ENCODE data around the gene FTH1.

Gene FTH1

DNA sequence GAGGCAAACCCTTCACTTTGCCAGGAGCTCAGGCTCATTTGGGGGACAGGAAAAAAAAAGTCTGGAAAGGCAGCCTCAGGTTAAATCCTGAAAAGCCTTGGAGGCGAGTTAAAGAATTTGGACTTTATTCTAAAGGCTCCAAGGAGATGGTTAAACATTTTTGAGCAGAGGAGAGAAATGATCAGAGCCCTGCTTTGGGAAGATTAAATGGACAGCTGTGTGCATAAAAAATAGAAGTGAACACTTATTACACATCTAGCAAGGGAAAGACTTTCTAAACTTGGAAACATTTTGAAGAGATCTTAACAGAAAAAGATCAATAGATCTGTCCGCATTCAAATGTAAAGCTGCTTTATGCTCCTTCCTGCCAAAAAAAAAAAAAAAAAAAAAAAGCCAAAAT lies 41.7 kb downstream of the FTH1 start:
- H3K9me2 ChIP-seq (replicated peaks; ENCODE audit: insufficient read depth, low read length): no peaks in the 10 kb centered on the region
- no peaks in the 10 kb centered on the region for H3F3A ChIP-seq (ENCODE audit: insufficient read depth)
- no peaks in the 10 kb centered on the region for H3K9me3 ChIP-seq (ENCODE audit: insufficient read depth, low read length)
- no peaks in the 10 kb centered on the region for H4K20me1 ChIP-seq (ENCODE audit: low read depth, low read length)
- H3K9ac ChIP-seq (ENCODE audit: low read length): no peak overlapping the region
- H3K27ac ChIP-seq (ENCODE audit: low read depth, low read length): no peak overlapping the region
- no peak overlapping the region for H2AFZ ChIP-seq (ENCODE audit: low read depth, low read length, severe bottlenecking)
- no peaks in the 10 kb centered on the region for H3K27me3 ChIP-seq (ENCODE audit: low read length)
- H3K79me2 ChIP-seq (ENCODE audit: insufficient read depth, low read length): no peaks in the 10 kb centered on the region
- H3K4me2 ChIP-seq (ENCODE audit: low read depth, low read length, poor library complexity, severe bottlenecking): no peak overlapping the region
- no peak overlapping the region for H3K4me3 ChIP-seq (ENCODE audit: insufficient read depth, low read length, poor library complexity, severe bottlenecking)
- TF ChIP-seq CTCF (IDR thresholded peaks at IDR 0.05; ENCODE audit: insufficient read depth, low read length, poor library complexity, severe bottlenecking) (no peak), EZH2phosphoT487 (conservative IDR thresholded peaks at IDR 0.05; ENCODE audit: low read length) (no peak)
- no peaks in the 10 kb centered on the region for H3K36me3 ChIP-seq (ENCODE audit: low read length)

DNA sequence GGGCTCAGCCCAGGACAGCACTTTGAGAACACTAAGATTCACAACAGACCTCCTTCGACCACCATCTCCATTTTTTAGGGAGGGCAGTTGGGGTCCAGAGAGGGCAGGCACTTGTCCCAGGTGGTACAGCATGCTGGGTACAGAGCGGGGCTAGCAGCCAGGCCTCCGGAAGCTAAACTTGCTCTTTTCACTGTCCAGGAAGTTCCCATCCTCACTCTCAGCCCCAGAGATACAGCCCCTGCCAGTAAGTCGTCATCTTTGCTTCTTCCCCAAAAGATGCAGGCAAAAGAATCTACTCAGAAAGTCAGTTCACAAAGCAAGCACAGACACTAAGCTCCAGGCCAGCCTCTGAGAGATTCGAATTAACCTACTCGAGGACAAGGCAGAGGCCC lies 43.4 kb downstream of the FTH1 start:
- no peak overlapping the region for H3K4me3 ChIP-seq (ENCODE audit: insufficient read depth, low read length, poor library complexity, severe bottlenecking)
- no peak overlapping the region for H2AFZ ChIP-seq (ENCODE audit: low read depth, low read length, severe bottlenecking)
- H3K27me3 ChIP-seq (ENCODE audit: low read length): no peaks in the 10 kb centered on the region
- H3K27ac ChIP-seq (ENCODE audit: low read depth, low read length): no peak overlapping the region
- H3K36me3 ChIP-seq (ENCODE audit: low read length): no peaks in the 10 kb centered on the region
- no peaks in the 10 kb centered on the region for H3K9me2 ChIP-seq (replicated peaks; ENCODE audit: insufficient read depth, low read length)
- H3F3A ChIP-seq (ENCODE audit: insufficient read depth): no peaks in the 10 kb centered on the region
- H3K9me3 ChIP-seq (ENCODE audit: insufficient read depth, low read length): no peaks in the 10 kb centered on the region
- no peaks in the 10 kb centered on the region for H3K79me2 ChIP-seq (ENCODE audit: insufficient read depth, low read length)
- no peak overlapping the region for H3K4me2 ChIP-seq (ENCODE audit: low read depth, low read length, poor library complexity, severe bottlenecking)
- H3K9ac ChIP-seq (ENCODE audit: low read length): no peak overlapping the region
- no peak for TF ChIP-seq EZH2phosphoT487 (conservative IDR thresholded peaks at IDR 0.05; ENCODE audit: low read length)
- no peak for TF ChIP-seq CTCF (IDR thresholded peaks at IDR 0.05; ENCODE audit: insufficient read depth, low read length, poor library complexity, severe bottlenecking)
- no peaks in the 10 kb centered on the region for H4K20me1 ChIP-seq (ENCODE audit: low read depth, low read length)

GRCh38 chr11:61923166-61924063 lies 44.0 kb downstream of the FTH1 start:
- Histone ChIP-seq H3K27me3 (ENCODE audit: low read length) (no peaks in the 10 kb centered on the region), H3K36me3 (ENCODE audit: low read length) (no peaks in the 10 kb centered on the region), H3K27ac (ENCODE audit: low read depth, low read length) (no peak overlapping the region), H2AFZ (ENCODE audit: low read depth, low read length, severe bottlenecking) (no peak overlapping the region), H3K4me3 (ENCODE audit: insufficient read depth, low read length, poor library complexity, severe bottlenecking) (no peak overlapping the region), H3F3A (ENCODE audit: insufficient read depth) (no peaks in the 10 kb centered on the region), H3K4me2 (ENCODE audit: low read depth, low read length, poor library complexity, severe bottlenecking) (no peak overlapping the region), H3K79me2 (ENCODE audit: insufficient read depth, low read length) (no peaks in the 10 kb centered on the region), H3K9me2 (replicated peaks; ENCODE audit: insufficient read depth, low read length) (no peaks in the 10 kb centered on the region), H4K20me1 (ENCODE audit: low read depth, low read length) (no peaks in the 10 kb centered on the region), H3K9ac (ENCODE audit: low read length) (no peak overlapping the region), H3K9me3 (ENCODE audit: insufficient read depth, low read length) (no peaks in the 10 kb centered on the region)
- TF ChIP-seq EZH2phosphoT487 (conservative IDR thresholded peaks at IDR 0.05; ENCODE audit: low read length): no peak
- no peak for TF ChIP-seq CTCF (IDR thresholded peaks at IDR 0.05; ENCODE audit: insufficient read depth, low read length, poor library complexity, severe bottlenecking)
